NT2/D1 (cell line): ENCODE results near the gene BARHL2.

Experiments
- SUZ12 ChIP-seq: IDR thresholded peaks from 2 replicates; pipeline ENCODE4 v1.6.1; 2011; ENCODE audit not compliant: insufficient read length, insufficient read depth; ENCODE audit errors: extremely low read depth
- YY1 ChIP-seq: IDR thresholded peaks from 2 replicates; pipeline ENCODE4 v1.6.1; 2011; ENCODE audit not compliant: insufficient read length, insufficient read depth
- ZNF274 ChIP-seq: IDR thresholded peaks from 2 replicates; pipeline ENCODE4 v1.6.1; 2011; ENCODE audit warnings: mild to moderate bottlenecking, low read depth, low read length

DNA sequence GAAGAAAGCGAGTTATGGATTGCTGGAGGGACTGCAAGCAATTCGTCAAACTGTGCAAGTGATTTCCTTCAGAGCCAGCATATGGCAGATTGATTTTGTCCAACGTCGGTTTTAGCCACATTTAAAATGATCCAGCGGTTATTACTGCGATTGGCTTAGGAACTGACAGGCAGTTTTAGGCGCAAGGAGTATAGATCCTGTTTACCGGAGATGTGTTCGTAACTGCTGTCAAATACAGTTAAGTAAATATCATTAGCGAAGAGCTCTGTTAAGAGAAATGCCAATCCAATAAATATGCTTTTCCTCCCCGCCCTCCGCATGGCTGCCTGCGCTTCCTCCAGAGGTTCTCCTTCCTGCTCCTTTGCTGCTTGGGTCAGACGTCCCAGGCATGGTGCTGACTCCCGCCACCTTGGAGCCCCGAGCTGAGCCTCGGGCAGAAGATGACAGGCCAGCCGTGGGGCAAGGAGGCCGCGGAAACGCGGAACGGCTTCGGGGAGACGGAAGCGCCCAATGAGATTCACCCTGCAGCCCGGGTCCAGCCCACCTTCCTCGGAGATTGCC is 9.4 kb upstream of the BARHL2 start:
- TF ChIP-seq SUZ12 (peak; percentile 97), YY1 (no peak), ZNF274 (no peak)
